ENCODE results near the gene MED17.

GRCh38 chr11:93757924-93758865, 25.9 kb upstream of the MED17 start:
- TF ChIP-seq CTCF (IDR thresholded peaks at IDR 0.05) = no peak
- TF ChIP-seq ZFX (IDR thresholded peaks at IDR 0.05; ENCODE audit: borderline replicate concordance) = no peak

Measured in 22Rv1 (cell line).